Epithelial cell of prostate (primary cell): ENCODE measurements around the gene IFFO2.

ENCODE experiments used
- DNase-seq: peaks from one replicate; pipeline ENCODE4 v3.0.0-alpha.2; 2011; ENCODE audit warnings: low read depth, low spot score
- H3K27ac ChIP-seq: fragments of 450-650 bp; 2 replicates; pipeline ENCODE4 v1.5.1; 2017; ENCODE audit warnings: mild to moderate bottlenecking

Gene IFFO2

GRCh38 chr1:18953731-18954231 lies 2.7 kb downstream of the IFFO2 start:
- no peak for DNase-seq
- peak overlapping the region; percentile 92 for H3K27ac ChIP-seq

GRCh38 chr1:18951818-18952391 lies 4.6 kb downstream of the IFFO2 start:
- H3K27ac ChIP-seq, result peak overlapping the region; percentile 92
- DNase-seq, result no peak

GRCh38 chr1:18951416-18951815 lies 5.1 kb downstream of the IFFO2 start:
- DNase-seq, result no peak
- H3K27ac ChIP-seq, result peak overlapping the region; percentile 92

- no peak for DNase-seq
- peak overlapping the region; percentile 92 for H3K27ac ChIP-seq
Measured at GRCh38 chr1:18950401-18951026, 6.0 kb downstream of the IFFO2 start.

GRCh38 chr1:18949686-18950400 lies 6.6 kb downstream of the IFFO2 start:
- DNase-seq, result no peak
- peak overlapping the region; percentile 92 for H3K27ac ChIP-seq

GRCh38 chr1:18948913-18949685 lies 7.4 kb downstream of the IFFO2 start:
- no peak for DNase-seq
- H3K27ac ChIP-seq, result peak overlapping the region; percentile 92

GRCh38 chr1:18948048-18948912 lies 8.2 kb downstream of the IFFO2 start:
- DNase-seq, result no peak
- peak overlapping the region; percentile 92 for H3K27ac ChIP-seq

- H3K27ac ChIP-seq, result peak overlapping the region; percentile 92
- DNase-seq, result no peak
Measured at GRCh38 chr1:18947570-18947969, 8.9 kb downstream of the IFFO2 start.

- peak overlapping the region; percentile 92 for H3K27ac ChIP-seq
- no peak for DNase-seq
Measured at GRCh38 chr1:18946550-18947381, 9.7 kb downstream of the IFFO2 start.

GRCh38 chr1:18945401-18945849 lies 11.1 kb downstream of the IFFO2 start:
- peak overlapping the region; percentile 34 for H3K27ac ChIP-seq
- DNase-seq, result no peak

- H3K27ac ChIP-seq, result peak overlapping the region; percentile 34
- DNase-seq, result no peak
Measured at GRCh38 chr1:18944810-18945209, 11.7 kb downstream of the IFFO2 start.

GRCh38 chr1:18943914-18944572 lies 12.4 kb downstream of the IFFO2 start:
- no peak for DNase-seq
- H3K27ac ChIP-seq, result peak overlapping the region; percentile 34

- H3K27ac ChIP-seq, result peak overlapping the region; percentile 89
- no peak for DNase-seq
Measured at GRCh38 chr1:18943162-18943561, 13.3 kb downstream of the IFFO2 start.

GRCh38 chr1:18942340-18942739 lies 14.1 kb downstream of the IFFO2 start:
- H3K27ac ChIP-seq, result peak overlapping the region; percentile 89
- DNase-seq, result no peak

GRCh38 chr1:18941221-18942141 lies 15.0 kb downstream of the IFFO2 start:
- DNase-seq, result peak; percentile 61

GRCh38 chr1:18940303-18941020 lies 16.0 kb downstream of the IFFO2 start:
- DNase-seq, result no peak
- peak overlapping the region; percentile 89 for H3K27ac ChIP-seq

More at GRCh38 chr1:18941221-18942141, 15.0 kb downstream of the IFFO2 start:
- peak overlapping the region; percentile 89 for H3K27ac ChIP-seq
